ENCODE results near the gene TRIM5.

DNA sequence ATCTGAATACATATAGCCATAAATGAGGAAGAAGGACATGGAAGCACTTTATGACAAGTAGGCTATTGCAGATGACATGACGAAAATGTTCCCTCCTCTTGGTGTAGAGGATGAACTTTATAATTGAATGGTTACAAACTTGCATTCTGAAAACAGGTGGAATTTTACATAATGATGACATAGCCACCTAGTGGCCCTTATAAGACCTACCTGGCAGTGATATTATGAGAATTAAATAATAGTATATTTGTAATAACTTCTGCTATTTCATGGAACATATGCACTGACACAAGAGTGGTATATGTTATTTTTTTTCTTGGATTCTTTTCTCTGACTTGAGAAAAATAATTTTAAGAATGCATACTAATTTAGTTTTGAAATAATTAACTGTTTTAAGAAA, 27.6 kb upstream of the TRIM5 start:
- TF ChIP-seq POLR2A (IDR thresholded peaks at IDR 0.05; ENCODE audit: low read length) = no peak
- no peak for TF ChIP-seq GATA1 (IDR thresholded peaks at IDR 0.05; ENCODE audit: low read depth, low read length)
